Endodermal cell (in vitro differentiated cells): ENCODE results near the gene HSPA2. TPM values are rescaled to one million over a fixed set of nuclear protein-coding genes. Genes with fewer than 3 reads are reported as not detected.

Experiments used
- DNase-seq: peaks from one replicate; pipeline ENCODE4 v3.0.0-alpha.2; 2017
- H3K27ac ChIP-seq: 2 replicates; pipeline ENCODE4 v1.5.1; 2013; ENCODE audit warnings: mild to moderate bottlenecking, low read depth, low read length, moderate library complexity
- H3K27me3 ChIP-seq: 2 replicates; pipeline ENCODE4 v1.6.1; 2013; ENCODE audit warnings: mild to moderate bottlenecking, low read length, moderate library complexity; ENCODE audit not compliant: insufficient read depth, control insufficient read depth, poor library complexity, severe bottlenecking
- H3K36me3 ChIP-seq: 2 replicates; pipeline ENCODE4 v1.7.0; 2013; ENCODE audit warnings: mild to moderate bottlenecking, low read length, moderate library complexity; ENCODE audit not compliant: control insufficient read depth, insufficient read depth
- H3K4me1 ChIP-seq: one replicate; pipeline ENCODE4 v1.7.0; 2013; ENCODE audit warnings: low read length; ENCODE audit not compliant: control insufficient read depth, insufficient read depth
- H3K4me3 ChIP-seq: 2 replicates; pipeline ENCODE4 v1.5.1; 2013; ENCODE audit warnings: mild to moderate bottlenecking, low read length, moderate library complexity
- H3K9ac ChIP-seq: 2 replicates; pipeline ENCODE4 v1.6.1; 2013; ENCODE audit warnings: mild to moderate bottlenecking, low read length, moderate library complexity; ENCODE audit not compliant: poor library complexity, severe bottlenecking; ENCODE audit errors: extremely low read depth
- H3K9me3 ChIP-seq: 2 replicates; pipeline ENCODE4 v1.6.1; 2013; ENCODE audit warnings: mild to moderate bottlenecking, low read length, moderate library complexity; ENCODE audit not compliant: control insufficient read depth
- H3K27ac Mint-ChIP-seq: 2 replicates; pipeline ENCODE4 v1.8.0; 2020; ENCODE audit warnings: mixed read lengths
- H3K27me3 Mint-ChIP-seq: 2 replicates; pipeline ENCODE4 v1.8.0; 2021; ENCODE audit warnings: mild to moderate bottlenecking, mixed read lengths; ENCODE audit not compliant: insufficient read depth
- H3K36me3 Mint-ChIP-seq: 2 replicates; pipeline ENCODE4 v1.8.0; 2020; ENCODE audit warnings: low read depth, mixed read lengths
- H3K4me1 Mint-ChIP-seq: 2 replicates; pipeline ENCODE4 v1.8.0; 2020; ENCODE audit warnings: mixed read lengths
- H3K4me3 Mint-ChIP-seq: 2 replicates; pipeline ENCODE4 v1.8.0; 2020; ENCODE audit warnings: mild to moderate bottlenecking, moderate library complexity, mixed read lengths
- H3K9me3 Mint-ChIP-seq: 2 replicates; pipeline ENCODE4 v1.8.0; 2020; ENCODE audit warnings: mild to moderate bottlenecking, mixed read lengths
- CTCF ChIP-seq: fragments of 200-600 bp; sonication (generic); conservative IDR thresholded peaks from 2 replicates; pipeline ENCODE4 v1.5.0; 2021; ENCODE audit warnings: antibody characterized with exemption, mild to moderate bottlenecking
- WGBS, 2 experiments: methylation state at CpG; one replicate each; pipeline versions ENCODE4 v1.1.5 to v1.1.7; 2013; ENCODE audit warnings: missing lambda C conversion rate in 2 of 2, mixed read lengths in 1 of 2; ENCODE audit not compliant: insufficient coverage in 1 of 2, insufficient read length in 1 of 2; 5-methylcytosine and 5-hydroxymethylcytosine counted together
- total RNA-seq, 2 donors: library from RNA; stranded (reverse); fragmentation: NEBNext Ultra II Directional in 1 of 2; extraction: Animal tissue kit (Norgen Biotek cat#: 25700) in 1 of 2; gene quantifications; 2 replicates in 1 of 2; 3 replicates in 1 of 2; pipeline ENCODE4 v1.2.1, GENCODE V29; 2021

The HSPA2 gene
- total RNA-seq, 2 donors from 2014 or later: 7.9 to 12.9 TPM

GRCh38 chr14:64509036-64509435, 31.5 kb upstream of the HSPA2 start:
- peak overlapping the region; percentile 96 for H3K27ac Mint-ChIP-seq

GRCh38 chr14:64510825-64511671, 29.5 kb upstream of the HSPA2 start:
- H3K4me3 ChIP-seq: no peak overlapping the region
- Mint-ChIP-seq H3K9me3 (no peaks in the 10 kb centered on the region), H3K36me3 (no peaks in the 10 kb centered on the region), H3K27ac (no peak overlapping the region), H3K27me3 (no peaks in the 10 kb centered on the region), H3K4me3 (no peak overlapping the region), H3K4me1 (peaks cover 47% of the 10 kb centered on the region)
- peak; percentile 86 for DNase-seq
- 11 to 28% methylated on average over 1 to 4 of the region's 4 CpGs for WGBS, 2 experiments
- H3K9ac ChIP-seq: no peak overlapping the region
- H3K36me3 ChIP-seq: peaks cover 12% of the 10 kb centered on the region
- H3K27me3 ChIP-seq: no peaks in the 10 kb centered on the region
- TF ChIP-seq CTCF: peak; percentile 94
- no peak overlapping the region for H3K27ac ChIP-seq
- no peaks in the 10 kb centered on the region for H3K9me3 ChIP-seq
- H3K4me1 ChIP-seq: peaks cover 9% of the 10 kb centered on the region

More at GRCh38 chr14:64509036-64509435, 31.5 kb upstream of the HSPA2 start:
- Mint-ChIP-seq H3K9me3 (no peaks in the 10 kb centered on the region), H3K4me1 (peaks cover 54% of the 10 kb centered on the region), H3K4me3 (peak overlapping the region; percentile 36), H3K27me3 (no peaks in the 10 kb centered on the region), H3K36me3 (no peaks in the 10 kb centered on the region)
- Histone ChIP-seq H3K9ac (no peak overlapping the region), H3K27ac (no peak overlapping the region), H3K36me3 (peaks cover 12% of the 10 kb centered on the region), H3K4me3 (peak overlapping the region; percentile 93), H3K4me1 (peaks cover 9% of the 10 kb centered on the region), H3K9me3 (no peaks in the 10 kb centered on the region), H3K27me3 (no peaks in the 10 kb centered on the region)
- peak; percentile 91 for DNase-seq
- WGBS, 2 experiments: 64 to 72% methylated on average over 7 to 8 of the region's 8 CpGs
- no peak for TF ChIP-seq CTCF

GRCh38 chr14:64513271-64513670, 27.3 kb upstream of the HSPA2 start:
- Histone ChIP-seq H3K9ac (no peak overlapping the region), H3K4me1 (no peaks in the 10 kb centered on the region), H3K9me3 (no peaks in the 10 kb centered on the region), H3K36me3 (peaks cover 12% of the 10 kb centered on the region), H3K4me3 (no peak overlapping the region), H3K27me3 (no peaks in the 10 kb centered on the region), H3K27ac (no peak overlapping the region)
- 89 to 100% methylated on average over 1 of the region's 2 CpGs for WGBS, 2 experiments
- no peaks in the 10 kb centered on the region for H3K9me3 Mint-ChIP-seq
- no peak overlapping the region for H3K27ac Mint-ChIP-seq
- peaks cover 27% of the 10 kb centered on the region for H3K4me1 Mint-ChIP-seq
- no peak for TF ChIP-seq CTCF
- no peaks in the 10 kb centered on the region for H3K36me3 Mint-ChIP-seq
- DNase-seq: no peak
- no peak overlapping the region for H3K4me3 Mint-ChIP-seq
- no peaks in the 10 kb centered on the region for H3K27me3 Mint-ChIP-seq
